Measurements from ENCODE around the gene MAPK6.

DNA sequence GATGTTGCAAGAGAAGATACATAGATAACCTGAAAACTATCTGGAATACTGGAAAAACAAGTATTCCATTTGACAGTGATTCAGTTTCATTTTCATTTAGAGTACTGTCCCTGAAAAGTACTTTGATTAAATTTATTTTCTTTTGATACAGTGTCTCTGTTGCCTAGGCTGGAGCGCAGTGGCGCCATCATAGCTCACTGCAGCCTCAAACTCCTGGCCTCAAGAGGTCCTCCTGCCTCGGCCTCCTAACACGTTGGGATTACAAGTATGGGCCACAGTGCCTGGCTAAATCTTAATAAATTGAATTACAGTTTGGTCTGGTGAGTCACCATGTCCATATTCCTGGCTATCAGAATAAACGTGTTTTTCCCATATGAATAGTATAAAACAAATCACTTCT lies 45.8 kb upstream of the MAPK6 start:
- TF ChIP-seq, protein P1, sequence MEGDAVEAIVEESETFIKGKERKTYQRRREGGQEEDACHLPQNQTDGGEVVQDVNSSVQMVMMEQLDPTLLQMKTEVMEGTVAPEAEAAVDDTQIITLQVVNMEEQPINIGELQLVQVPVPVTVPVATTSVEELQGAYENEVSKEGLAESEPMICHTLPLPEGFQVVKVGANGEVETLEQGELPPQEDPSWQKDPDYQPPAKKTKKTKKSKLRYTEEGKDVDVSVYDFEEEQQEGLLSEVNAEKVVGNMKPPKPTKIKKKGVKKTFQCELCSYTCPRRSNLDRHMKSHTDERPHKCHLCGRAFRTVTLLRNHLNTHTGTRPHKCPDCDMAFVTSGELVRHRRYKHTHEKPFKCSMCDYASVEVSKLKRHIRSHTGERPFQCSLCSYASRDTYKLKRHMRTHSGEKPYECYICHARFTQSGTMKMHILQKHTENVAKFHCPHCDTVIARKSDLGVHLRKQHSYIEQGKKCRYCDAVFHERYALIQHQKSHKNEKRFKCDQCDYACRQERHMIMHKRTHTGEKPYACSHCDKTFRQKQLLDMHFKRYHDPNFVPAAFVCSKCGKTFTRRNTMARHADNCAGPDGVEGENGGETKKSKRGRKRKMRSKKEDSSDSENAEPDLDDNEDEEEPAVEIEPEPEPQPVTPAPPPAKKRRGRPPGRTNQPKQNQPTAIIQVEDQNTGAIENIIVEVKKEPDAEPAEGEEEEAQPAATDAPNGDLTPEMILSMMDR (conservative IDR thresholded peaks at IDR 0.05 in 1 of 2, IDR thresholded peaks at IDR 0.05 in 1 of 2; ENCODE audit: extremely low read depth in 1 of 2, insufficient read depth in 1 of 2, low read depth in 1 of 2, low read length in 2 of 2), result no peak
- no peak for TF ChIP-seq EZH2 (IDR thresholded peaks at IDR 0.05; ENCODE audit: borderline replicate concordance, low read length)

All from mammary epithelial cell (primary cell).